Suprapubic skin (tissue), 4 donors: Measurements from ENCODE around the gene KCNK16. TPM values are rescaled to one million over a fixed set of nuclear protein-coding genes. Genes with fewer than 3 reads are reported as not detected.

Experiments used
- DNase-seq, 2 donors: peaks; one replicate each; pipeline ENCODE4 v3.0.0-alpha.2; 2019; ENCODE audit warnings: low spot score in 2 of 2
- H3K27ac ChIP-seq: fragments of 200-600 bp; sonication (generic); one replicate; pipeline ENCODE4 v1.5.1; 2019
- H3K27me3 ChIP-seq: fragments of 200-600 bp; sonication (generic); one replicate; pipeline ENCODE4 v1.5.1; 2019
- H3K36me3 ChIP-seq: fragments of 200-600 bp; sonication (generic); one replicate; pipeline ENCODE4 v1.5.1; 2019
- H3K4me1 ChIP-seq: fragments of 200-600 bp; sonication (generic); one replicate; pipeline ENCODE4 v1.5.1; 2019
- H3K4me3 ChIP-seq: fragments of 200-600 bp; sonication (generic); one replicate; pipeline ENCODE4 v1.5.1; 2019; ENCODE audit warnings: mild to moderate bottlenecking
- H3K9me3 ChIP-seq: fragments of 200-600 bp; sonication (generic); one replicate; pipeline ENCODE4 v1.5.1; 2019
- EP300 ChIP-seq: sonication (generic); formaldehyde crosslinking; IDR thresholded peaks from one replicate; pipeline ENCODE4 v1.6.1; 2017; ENCODE audit warnings: antibody characterized with exemption
- POLR2A ChIP-seq, 2 donors: fragments of 450-650 bp; IDR thresholded peaks; one replicate each; pipeline ENCODE4 v1.6.1; 2017; ENCODE audit warnings: antibody characterized with exemption in 2 of 2, mild to moderate bottlenecking in 2 of 2, moderate library complexity in 2 of 2
- POLR2AphosphoS5 ChIP-seq, 3 donors: sonication (generic); formaldehyde crosslinking; IDR thresholded peaks; one replicate each; pipeline ENCODE4 v1.6.1; 2017; ENCODE audit warnings: antibody characterized with exemption in 3 of 3
- WGBS: methylation state at CpG from one replicate; pipeline ENCODE4 v1.1.5; 2018; 5-methylcytosine and 5-hydroxymethylcytosine counted together
- total RNA-seq, 4 donors: library from RNA; depleted of rRNA; stranded (reverse); fragments of >200 nt; gene quantifications; one replicate each; pipeline ENCODE4 v1.1.0, GENCODE V29; 2016
- TF ChIP-seq, protein P1 (sequence below), 2 donors: fragments of 200-600 bp in 1 of 2; fragments of 450-650 bp in 1 of 2; sonication (generic) in 1 of 2; IDR thresholded peaks; one replicate each; pipeline ENCODE4 v1.5.1; 2016 to 2019; ENCODE audit warnings: antibody characterized with exemption in 2 of 2, mild to moderate bottlenecking in 1 of 2, moderate library complexity in 1 of 2

The KCNK16 gene
- total RNA-seq, 4 donors from 2014 or later, result not detected

DNA sequence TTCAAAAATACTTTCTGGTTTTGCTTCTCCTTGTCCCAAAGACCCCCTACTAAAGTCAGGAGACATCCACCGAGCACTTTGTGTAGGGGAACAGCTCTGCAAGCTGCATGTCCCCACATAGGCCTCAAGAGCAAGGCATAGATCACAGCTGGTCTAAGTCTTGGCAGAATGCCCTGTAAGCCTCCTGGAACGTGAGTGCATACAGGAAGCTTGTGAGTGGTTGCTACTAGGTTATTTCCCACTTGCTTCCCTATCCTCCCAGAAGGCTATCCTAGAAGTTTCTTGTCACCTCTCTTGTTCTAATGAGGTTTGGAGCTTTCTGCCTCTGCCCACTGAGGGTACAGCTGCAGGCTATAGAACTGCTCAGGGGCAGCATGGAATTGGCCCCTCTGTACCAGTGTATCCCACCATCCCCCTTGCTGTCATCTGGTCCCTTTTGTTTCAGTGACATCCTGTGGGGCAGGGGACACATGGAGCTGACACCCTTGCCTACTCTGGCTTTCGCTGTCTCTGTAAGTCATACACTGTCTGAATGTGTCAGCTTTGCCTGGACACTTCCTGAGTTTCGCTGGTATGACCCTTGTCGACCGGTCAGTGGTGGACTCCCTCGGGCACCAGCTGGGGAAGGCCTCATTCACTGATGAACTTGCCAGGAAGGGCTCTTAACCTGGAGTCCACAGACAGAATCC lies 35.6 kb upstream of the KCNK16 start:
- peaks cover 7% of the 10 kb centered on the region for H3K4me1 ChIP-seq
- no peaks in the 10 kb centered on the region for H3K9me3 ChIP-seq
- no peak overlapping the region for H3K4me3 ChIP-seq
- no peak for DNase-seq
- no peaks in the 10 kb centered on the region for H3K27me3 ChIP-seq
- no peaks in the 10 kb centered on the region for H3K36me3 ChIP-seq
- WGBS, result 63% methylated on average over 7 of the region's 7 CpGs
- TF ChIP-seq POLR2A (IDR thresholded peaks at IDR 0.05), result no peak
- TF ChIP-seq EP300, result no peak
- H3K27ac ChIP-seq, result no peak overlapping the region

DNA sequence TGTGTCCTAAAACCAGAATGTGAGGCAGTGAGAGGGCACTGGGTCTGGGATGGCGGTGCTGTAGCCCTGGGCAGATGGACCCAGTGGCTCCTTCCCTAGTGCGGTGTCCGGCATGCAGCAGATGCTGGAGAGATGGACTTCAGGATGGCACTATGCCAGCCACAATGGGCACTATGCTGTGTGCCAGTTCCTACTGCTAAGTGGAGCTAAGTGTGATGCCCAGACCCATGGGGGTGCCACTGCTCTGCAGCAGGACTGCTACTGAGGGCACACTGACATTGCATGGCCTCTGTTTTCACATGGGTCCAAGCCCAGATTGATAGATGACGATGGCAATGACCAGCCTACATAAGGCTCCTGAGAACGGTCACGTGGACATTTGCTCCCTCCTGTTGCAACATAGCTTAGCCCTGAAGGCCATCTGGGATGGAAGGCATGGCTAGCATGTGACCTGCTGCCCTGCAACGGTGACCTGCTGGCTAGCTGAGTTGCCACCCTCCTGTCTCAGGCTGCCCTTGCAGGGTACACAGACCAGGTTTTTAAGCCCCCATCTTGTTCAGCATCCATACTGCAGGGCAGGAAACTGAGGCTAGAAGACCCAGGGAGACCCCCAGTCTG lies 31.3 kb upstream of the KCNK16 start:
- H3K27me3 ChIP-seq, result no peaks in the 10 kb centered on the region
- no peak for TF ChIP-seq EP300
- TF ChIP-seq, protein P1, sequence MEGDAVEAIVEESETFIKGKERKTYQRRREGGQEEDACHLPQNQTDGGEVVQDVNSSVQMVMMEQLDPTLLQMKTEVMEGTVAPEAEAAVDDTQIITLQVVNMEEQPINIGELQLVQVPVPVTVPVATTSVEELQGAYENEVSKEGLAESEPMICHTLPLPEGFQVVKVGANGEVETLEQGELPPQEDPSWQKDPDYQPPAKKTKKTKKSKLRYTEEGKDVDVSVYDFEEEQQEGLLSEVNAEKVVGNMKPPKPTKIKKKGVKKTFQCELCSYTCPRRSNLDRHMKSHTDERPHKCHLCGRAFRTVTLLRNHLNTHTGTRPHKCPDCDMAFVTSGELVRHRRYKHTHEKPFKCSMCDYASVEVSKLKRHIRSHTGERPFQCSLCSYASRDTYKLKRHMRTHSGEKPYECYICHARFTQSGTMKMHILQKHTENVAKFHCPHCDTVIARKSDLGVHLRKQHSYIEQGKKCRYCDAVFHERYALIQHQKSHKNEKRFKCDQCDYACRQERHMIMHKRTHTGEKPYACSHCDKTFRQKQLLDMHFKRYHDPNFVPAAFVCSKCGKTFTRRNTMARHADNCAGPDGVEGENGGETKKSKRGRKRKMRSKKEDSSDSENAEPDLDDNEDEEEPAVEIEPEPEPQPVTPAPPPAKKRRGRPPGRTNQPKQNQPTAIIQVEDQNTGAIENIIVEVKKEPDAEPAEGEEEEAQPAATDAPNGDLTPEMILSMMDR (IDR thresholded peaks at IDR 0.05), result no peak
- TF ChIP-seq POLR2AphosphoS5 (IDR thresholded peaks at IDR 0.05), result no peak
- TF ChIP-seq POLR2A (IDR thresholded peaks at IDR 0.05), result no peak
- 100% methylated on average over 2 of the region's 7 CpGs for WGBS
- H3K9me3 ChIP-seq, result no peaks in the 10 kb centered on the region
- no peaks in the 10 kb centered on the region for H3K36me3 ChIP-seq
- H3K4me1 ChIP-seq, result no peaks in the 10 kb centered on the region
- DNase-seq, result no peak
- H3K27ac ChIP-seq, result no peak overlapping the region
- no peak overlapping the region for H3K4me3 ChIP-seq

DNA sequence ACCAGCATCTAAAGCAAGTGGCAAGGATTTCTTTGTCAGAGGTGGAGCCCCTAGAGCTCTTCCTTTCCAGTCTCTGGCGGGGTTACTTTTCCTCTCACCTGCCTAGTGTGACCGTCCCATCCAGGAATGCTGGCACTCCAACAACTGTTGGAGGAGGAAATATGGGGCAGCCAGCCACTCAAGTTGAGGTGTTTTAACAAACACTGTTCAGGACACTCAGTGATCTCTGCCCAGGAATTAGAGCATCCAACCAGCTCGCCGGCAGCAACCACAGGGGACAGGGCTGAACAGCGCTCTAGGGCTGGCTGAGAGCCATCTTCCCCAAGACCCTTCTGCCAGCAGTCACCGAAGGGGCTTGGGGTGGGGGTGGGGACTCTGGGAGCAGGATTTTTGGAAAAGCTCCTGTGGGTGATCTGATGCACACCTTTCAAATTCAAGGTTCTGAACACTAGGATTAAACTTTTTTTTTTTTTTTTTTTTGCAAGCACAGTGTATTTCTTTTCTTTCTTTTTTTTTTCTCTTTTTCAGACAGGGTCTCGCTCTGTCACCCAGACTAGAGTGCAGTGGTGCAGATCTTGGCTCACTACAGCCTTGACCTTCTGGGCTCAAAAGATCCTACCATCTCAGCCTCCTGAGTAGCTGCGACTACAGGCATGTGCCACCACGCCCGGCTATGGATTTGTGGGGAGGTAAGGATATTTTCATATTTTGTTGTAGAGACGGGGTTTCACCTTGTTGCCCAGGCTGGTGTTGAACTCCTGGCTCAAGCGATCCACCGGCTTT lies 28.4 kb upstream of the KCNK16 start:
- TF ChIP-seq POLR2A (IDR thresholded peaks at IDR 0.05) (no peak), POLR2AphosphoS5 (IDR thresholded peaks at IDR 0.05) (no peak), EP300 (no peak)
- TF ChIP-seq, protein P1 (IDR thresholded peaks at IDR 0.05), result no peak
- Histone ChIP-seq H3K27ac (no peak overlapping the region), H3K27me3 (no peaks in the 10 kb centered on the region), H3K4me1 (no peaks in the 10 kb centered on the region), H3K9me3 (no peaks in the 10 kb centered on the region), H3K36me3 (no peaks in the 10 kb centered on the region), H3K4me3 (no peak overlapping the region)
- no peak for DNase-seq
- WGBS, result 78% methylated on average over 12 of the region's 13 CpGs

DNA sequence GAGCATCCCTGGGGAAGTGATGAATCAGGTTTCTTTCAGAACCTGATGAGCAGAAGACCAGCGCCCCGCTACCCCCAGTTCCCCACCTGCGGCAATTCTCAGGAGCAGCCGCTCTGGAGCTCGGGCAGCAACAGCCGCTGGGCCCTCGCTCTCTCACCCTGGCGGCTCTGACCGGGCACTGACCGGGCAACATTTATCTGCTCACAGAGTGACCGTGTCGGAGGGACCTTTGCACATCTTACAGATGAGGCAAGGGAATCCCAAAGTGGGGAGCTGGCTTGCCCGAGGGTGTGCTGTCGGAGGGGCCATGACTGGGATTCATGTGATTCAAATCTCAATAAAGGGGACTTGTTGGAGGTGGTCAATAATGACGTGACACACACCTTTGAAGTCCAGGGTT lies 26.2 kb upstream of the KCNK16 start:
- DNase-seq, result no peak
- H3K27me3 ChIP-seq, result no peaks in the 10 kb centered on the region
- H3K4me1 ChIP-seq, result no peaks in the 10 kb centered on the region
- H3K9me3 ChIP-seq, result no peaks in the 10 kb centered on the region
- no peak overlapping the region for H3K4me3 ChIP-seq
- 95% methylated on average over 15 of the region's 15 CpGs for WGBS
- no peak overlapping the region for H3K27ac ChIP-seq
- H3K36me3 ChIP-seq, result no peaks in the 10 kb centered on the region
- TF ChIP-seq, protein P1 (IDR thresholded peaks at IDR 0.05), result no peak
- TF ChIP-seq POLR2AphosphoS5 (IDR thresholded peaks at IDR 0.05) (no peak), EP300 (no peak), POLR2A (IDR thresholded peaks at IDR 0.05) (no peak)

DNA sequence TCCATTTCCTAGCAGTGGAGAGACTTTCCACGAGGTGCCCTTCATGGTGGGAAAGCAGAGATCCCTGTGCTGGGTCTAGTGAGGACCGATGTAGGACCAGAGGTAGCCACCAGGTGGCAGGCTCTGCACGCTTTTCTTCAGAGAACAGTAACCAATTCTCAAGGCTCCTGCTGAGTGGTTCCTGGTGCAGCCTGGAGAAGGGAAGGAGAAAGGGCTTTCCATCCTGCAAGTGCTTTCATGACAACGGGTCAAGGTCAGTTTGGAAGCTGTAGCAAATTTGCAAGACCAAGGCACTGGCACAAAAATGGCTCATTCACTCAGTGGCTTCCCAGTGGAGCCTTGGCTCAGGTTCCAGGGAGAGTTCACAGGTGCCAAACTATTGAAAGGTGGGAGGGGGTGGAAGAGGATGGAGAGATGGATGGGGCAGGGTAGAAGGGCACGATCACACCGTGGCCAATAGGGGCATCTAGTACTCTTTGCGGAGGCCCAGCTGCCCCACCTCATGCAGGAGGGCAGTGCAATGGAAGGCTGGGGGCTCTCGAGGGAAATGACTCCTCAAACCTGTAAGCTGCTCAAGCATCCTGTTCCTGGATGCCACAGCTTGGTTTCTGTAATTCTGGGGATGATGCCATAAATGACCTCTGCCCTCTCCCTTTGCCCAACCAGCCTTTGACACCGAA lies 25.5 kb upstream of the KCNK16 start:
- no peak for TF ChIP-seq POLR2A (IDR thresholded peaks at IDR 0.05)
- TF ChIP-seq, protein P1 (IDR thresholded peaks at IDR 0.05), result peak; percentile 58 to 90
- TF ChIP-seq POLR2AphosphoS5 (IDR thresholded peaks at IDR 0.05), result no peak
- TF ChIP-seq EP300, result no peak

More for the DNA sequence above, 25.5 kb upstream of the KCNK16 start:
- H3K9me3 ChIP-seq, result no peaks in the 10 kb centered on the region
- no peaks in the 10 kb centered on the region for H3K4me1 ChIP-seq
- DNase-seq, result no peak
- WGBS, result 53% methylated on average over 7 of the region's 9 CpGs
- H3K27me3 ChIP-seq, result no peaks in the 10 kb centered on the region
- H3K27ac ChIP-seq, result no peak overlapping the region
- H3K4me3 ChIP-seq, result no peak overlapping the region
- no peaks in the 10 kb centered on the region for H3K36me3 ChIP-seq
